ENCODE results near the gene PACC1. TPM values are rescaled to one million over a fixed set of nuclear protein-coding genes. Genes with fewer than 3 reads are reported as not detected.
"Not testable (repeated sequence)": the region's sequence is repeated elsewhere in the genome, so short reads cannot be mapped to it uniquely, and the experiment has no call there.

Gene PACC1
- total and polyA plus RNA-seq, 4 donors: 35.2 to 79.7 (median 60.8) TPM

DNA sequence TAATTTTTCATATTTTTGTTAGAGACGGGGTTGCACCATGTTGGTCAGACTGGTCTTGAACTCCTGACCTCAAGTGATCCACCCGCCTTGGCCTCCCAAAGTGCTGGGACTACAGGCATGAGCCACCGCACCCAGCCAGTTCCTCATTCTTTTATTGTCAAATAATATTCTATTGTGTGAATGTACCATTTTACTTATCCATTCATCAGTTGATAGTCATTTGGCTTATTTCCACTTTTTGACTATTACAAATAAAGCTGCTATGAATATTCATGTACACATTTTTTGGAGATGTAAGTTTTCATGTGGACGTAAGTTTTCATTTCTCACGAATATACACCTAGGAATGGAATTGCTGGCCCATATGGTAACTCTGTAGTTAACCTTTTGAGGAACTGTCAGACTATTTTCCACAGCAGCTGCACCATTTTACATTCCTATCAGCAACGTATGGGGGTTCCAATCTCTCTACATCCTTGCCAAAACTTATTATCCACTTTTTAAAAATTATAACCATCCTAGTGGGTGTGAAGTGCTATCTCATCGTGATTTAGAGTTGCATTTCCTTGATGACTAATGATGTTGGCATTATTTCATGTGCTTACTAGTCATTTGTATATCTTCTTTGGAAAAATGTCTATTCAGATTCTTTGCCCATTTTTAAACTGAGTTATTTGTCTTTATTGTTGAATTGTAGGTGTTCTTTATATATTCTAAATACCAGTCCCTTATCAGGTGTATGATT, 12.7 kb downstream of the PACC1 start:
- no peak for DNase-seq (ENCODE audit: low read depth in 4 of 6, low spot score in 6 of 6)
- peaks cover 2% of the 10 kb centered on the region for H3K9me3 ChIP-seq (ENCODE audit: control insufficient read depth, insufficient read depth, low read length)
- H3K27me3 ChIP-seq (ENCODE audit: control insufficient read depth, insufficient read depth, low read length): no peaks in the 10 kb centered on the region
- WGBS (ENCODE audit: insufficient coverage): 100% methylated on average over 1 of the region's 7 CpGs
- H3K4me1 ChIP-seq (ENCODE audit: control insufficient read depth, insufficient read depth, low read length): no peaks in the 10 kb centered on the region
- no peak overlapping the region for H3K27ac ChIP-seq (ENCODE audit: low read depth, low read length)
- H3K4me3 ChIP-seq (ENCODE audit: low read depth, low read length): no peak overlapping the region
- H3K36me3 ChIP-seq (ENCODE audit: control insufficient read depth, insufficient read depth, low read length): peaks cover 9% of the 10 kb centered on the region

DNA sequence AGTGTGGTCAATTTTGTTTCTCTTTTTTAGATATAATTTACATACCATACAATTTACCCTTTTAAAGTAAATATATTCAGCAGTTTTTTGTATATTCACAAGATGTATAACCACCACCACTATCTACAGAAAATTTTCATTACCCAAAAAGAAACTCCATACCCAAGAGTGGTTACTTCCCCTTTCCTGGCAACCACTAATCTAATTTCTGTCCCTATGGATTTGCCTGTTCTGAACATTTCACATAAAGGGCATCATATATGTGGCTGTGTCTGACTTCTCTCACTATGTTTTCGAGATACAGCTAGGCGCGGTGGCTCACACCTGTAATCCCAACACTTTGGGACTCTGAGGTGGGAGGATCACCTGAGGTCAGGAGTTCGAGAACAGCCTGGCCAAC, 13.6 kb downstream of the PACC1 start:
- no peaks in the 10 kb centered on the region for H3K4me1 ChIP-seq (ENCODE audit: control insufficient read depth, insufficient read depth, low read length)
- no CpG with 5 or more reads among the region's 4 CpGs for WGBS (ENCODE audit: insufficient coverage)
- no peaks in the 10 kb centered on the region for H3K36me3 ChIP-seq (ENCODE audit: control insufficient read depth, insufficient read depth, low read length)
- no peaks in the 10 kb centered on the region for H3K27me3 ChIP-seq (ENCODE audit: control insufficient read depth, insufficient read depth, low read length)
- peaks cover 5% of the 10 kb centered on the region for H3K9me3 ChIP-seq (ENCODE audit: control insufficient read depth, insufficient read depth, low read length)
- H3K4me3 ChIP-seq (ENCODE audit: low read depth, low read length): no peak overlapping the region
- no peak for DNase-seq (ENCODE audit: low read depth in 4 of 6, low spot score in 6 of 6)
- no peak overlapping the region for H3K27ac ChIP-seq (ENCODE audit: low read depth, low read length)

DNA sequence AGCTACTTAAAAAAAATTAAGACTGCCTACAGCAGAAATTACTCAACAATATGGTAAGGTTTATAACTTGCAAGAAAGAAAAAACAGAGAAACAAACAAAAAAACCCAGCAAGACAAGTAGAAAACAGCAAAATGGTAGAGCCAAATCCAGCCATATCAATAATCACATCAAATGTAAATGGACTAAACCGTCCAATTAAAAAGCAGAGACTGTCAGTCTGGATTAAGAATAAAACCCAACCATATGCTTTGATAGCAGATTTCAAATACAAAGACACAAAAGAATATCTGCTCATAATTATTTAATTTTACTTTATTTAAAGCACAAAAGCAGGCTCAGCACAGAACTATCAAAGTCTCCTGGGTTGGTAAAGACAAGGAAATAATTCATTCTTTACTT, 17.5 kb downstream of the PACC1 start:
- Histone ChIP-seq H3K4me3 (ENCODE audit: low read depth, low read length) (no peak overlapping the region), H3K36me3 (ENCODE audit: control insufficient read depth, insufficient read depth, low read length) (no peaks in the 10 kb centered on the region), H3K4me1 (ENCODE audit: control insufficient read depth, insufficient read depth, low read length) (no peaks in the 10 kb centered on the region), H3K27ac (ENCODE audit: low read depth, low read length) (no peak overlapping the region), H3K9me3 (ENCODE audit: control insufficient read depth, insufficient read depth, low read length) (peaks cover 7% of the 10 kb centered on the region), H3K27me3 (ENCODE audit: control insufficient read depth, insufficient read depth, low read length) (no peaks in the 10 kb centered on the region)
- DNase-seq (ENCODE audit: low read depth in 4 of 6, low spot score in 6 of 6): no peak
- WGBS (ENCODE audit: insufficient coverage): no CpG with 5 or more reads among the region's 1 CpG

DNA sequence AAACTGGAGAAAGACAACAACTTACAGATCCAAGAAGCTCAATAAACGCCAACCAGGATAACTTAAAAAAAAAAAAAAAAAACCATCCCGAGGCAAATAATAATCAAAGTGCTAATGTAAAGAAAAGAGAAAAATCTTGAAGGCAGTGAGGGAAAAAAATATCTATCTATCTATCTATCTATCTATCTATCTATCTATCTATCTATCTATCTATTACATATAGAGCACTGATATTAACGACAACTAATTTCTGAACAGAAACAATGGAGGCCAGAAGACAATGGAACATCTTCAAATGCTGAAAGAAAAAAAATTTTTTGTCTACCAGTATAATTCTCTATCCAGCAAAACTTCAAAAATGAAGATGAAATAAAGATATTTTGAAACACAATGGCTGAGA, 18.0 kb downstream of the PACC1 start:
- peaks cover 7% of the 10 kb centered on the region for H3K9me3 ChIP-seq (ENCODE audit: control insufficient read depth, insufficient read depth, low read length)
- no peaks in the 10 kb centered on the region for H3K27me3 ChIP-seq (ENCODE audit: control insufficient read depth, insufficient read depth, low read length)
- DNase-seq (ENCODE audit: low read depth in 4 of 6, low spot score in 6 of 6): no peak
- WGBS (ENCODE audit: insufficient coverage): no CpG with 5 or more reads among the region's 3 CpGs
- no peaks in the 10 kb centered on the region for H3K36me3 ChIP-seq (ENCODE audit: control insufficient read depth, insufficient read depth, low read length)
- H3K27ac ChIP-seq (ENCODE audit: low read depth, low read length): no peak overlapping the region
- no peaks in the 10 kb centered on the region for H3K4me1 ChIP-seq (ENCODE audit: control insufficient read depth, insufficient read depth, low read length)
- no peak overlapping the region for H3K4me3 ChIP-seq (ENCODE audit: low read depth, low read length)

DNA sequence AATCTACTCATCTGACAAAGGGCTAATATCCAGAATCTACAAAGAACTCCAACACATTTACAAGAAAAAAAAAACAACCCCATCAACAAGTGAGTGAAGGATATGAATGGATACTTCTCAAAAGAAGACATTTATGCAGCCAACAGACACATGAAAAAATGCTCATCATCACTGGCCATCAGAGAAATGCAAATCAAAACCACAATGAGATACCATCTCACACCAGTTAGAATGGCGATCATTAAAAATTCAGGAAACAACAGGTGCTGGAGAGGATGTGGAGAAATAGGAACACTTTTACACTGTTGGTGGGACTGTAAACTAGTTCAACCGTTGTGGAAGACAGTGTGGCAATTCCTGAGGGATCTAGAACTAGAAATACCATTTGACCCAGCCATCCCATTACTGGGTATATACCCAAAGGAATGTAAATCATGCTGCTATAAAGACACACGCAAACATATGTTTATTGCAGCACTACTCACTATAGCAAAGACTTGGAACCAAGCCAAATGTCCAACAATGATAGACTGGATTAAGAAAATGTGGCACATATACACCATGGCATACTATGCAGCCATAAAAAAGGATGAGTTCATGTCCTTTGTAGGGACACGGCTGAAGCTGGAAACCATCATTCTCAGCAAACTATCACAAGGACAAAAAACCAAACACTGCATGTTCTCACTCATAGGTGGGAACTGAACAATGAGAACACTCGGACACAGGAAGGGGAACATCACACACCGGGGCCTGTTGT, 18.8 kb downstream of the PACC1 start:
- H3K9me3 ChIP-seq (ENCODE audit: control insufficient read depth, insufficient read depth, low read length); H3K4me1 ChIP-seq (ENCODE audit: control insufficient read depth, insufficient read depth, low read length); H3K27ac ChIP-seq (ENCODE audit: low read depth, low read length); H3K27me3 ChIP-seq (ENCODE audit: control insufficient read depth, insufficient read depth, low read length); H3K36me3 ChIP-seq (ENCODE audit: control insufficient read depth, insufficient read depth, low read length); H3K4me3 ChIP-seq (ENCODE audit: low read depth, low read length); DNase-seq (ENCODE audit: low read depth in 4 of 6, low spot score in 6 of 6): not testable (repeated sequence)
- WGBS (ENCODE audit: insufficient coverage): no CpG with 5 or more reads among the region's 6 CpGs

DNA sequence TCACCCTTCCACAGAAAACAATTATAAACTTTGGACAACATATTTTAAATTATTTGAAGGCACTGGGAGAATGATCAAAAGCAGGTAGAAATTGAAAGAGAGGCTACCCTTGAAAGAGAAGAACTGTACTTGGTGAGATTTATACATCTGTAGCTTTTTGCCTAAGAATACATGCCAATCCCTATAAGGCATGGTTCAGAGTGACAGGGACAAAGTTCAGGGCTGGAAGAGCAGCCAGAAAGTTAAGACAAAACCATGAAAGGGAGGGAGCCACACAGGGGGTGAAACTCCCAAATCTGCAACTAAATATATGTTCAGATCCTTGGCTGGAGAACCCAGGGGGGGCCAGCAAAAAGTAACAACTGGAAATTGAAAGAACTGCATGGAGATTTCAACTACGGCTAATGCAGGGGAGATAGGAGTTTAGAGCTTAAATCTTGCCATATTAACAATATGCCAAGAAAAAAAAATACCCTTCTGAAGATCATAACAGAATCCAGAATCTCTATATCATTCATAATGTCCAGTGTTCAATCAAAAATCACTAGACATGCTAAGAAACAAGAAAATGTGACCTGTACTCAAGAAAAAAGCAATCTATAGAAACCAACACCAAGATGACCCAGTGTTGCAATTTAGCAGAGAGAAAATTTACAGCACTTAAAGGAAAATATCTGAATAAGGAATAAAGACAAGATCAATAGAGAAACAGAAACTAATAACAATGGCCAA, 25.5 kb downstream of the PACC1 start:
- no peak overlapping the region for H3K27ac ChIP-seq (ENCODE audit: low read depth, low read length)
- no peak for DNase-seq (ENCODE audit: low read depth in 4 of 6, low spot score in 6 of 6)
- no CpG with 5 or more reads among the region's 1 CpG for WGBS (ENCODE audit: insufficient coverage)

DNA sequence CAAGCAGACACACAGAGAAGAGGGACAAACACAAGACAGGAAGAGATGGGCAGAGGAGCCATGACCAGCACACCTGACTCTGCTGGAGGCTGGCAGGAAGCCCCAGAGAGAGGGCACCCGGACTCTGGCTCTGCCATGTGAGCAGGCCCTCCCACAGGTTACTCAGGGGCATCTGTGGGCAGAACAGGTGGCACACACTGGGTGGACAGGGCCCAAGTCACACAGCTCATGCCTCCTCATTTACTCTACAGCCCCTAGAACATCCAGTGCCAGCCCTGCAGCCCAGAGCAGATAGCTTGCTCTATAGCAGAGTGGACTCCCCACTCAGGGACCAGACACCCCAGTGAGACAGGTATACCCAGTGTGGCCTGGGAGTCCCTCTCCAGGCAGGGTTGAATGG, 28.7 kb downstream of the PACC1 start:
- Histone ChIP-seq H3K27me3 (ENCODE audit: control insufficient read depth, insufficient read depth, low read length) (no peaks in the 10 kb centered on the region), H3K4me3 (ENCODE audit: low read depth, low read length) (no peak overlapping the region), H3K4me1 (ENCODE audit: control insufficient read depth, insufficient read depth, low read length) (no peaks in the 10 kb centered on the region), H3K9me3 (ENCODE audit: control insufficient read depth, insufficient read depth, low read length) (peaks cover 1% of the 10 kb centered on the region), H3K36me3 (ENCODE audit: control insufficient read depth, insufficient read depth, low read length) (peaks cover 39% of the 10 kb centered on the region), H3K27ac (ENCODE audit: low read depth, low read length) (no peak overlapping the region)
- DNase-seq (ENCODE audit: low read depth in 4 of 6, low spot score in 6 of 6): no peak
- whole genome bisulfite sequencing (ENCODE audit: insufficient coverage): 100% methylated on average over 1 of the region's 1 CpG

More for the DNA sequence above, 25.5 kb downstream of the PACC1 start:
- Histone ChIP-seq H3K27me3 (ENCODE audit: control insufficient read depth, insufficient read depth, low read length) (no peaks in the 10 kb centered on the region), H3K9me3 (ENCODE audit: control insufficient read depth, insufficient read depth, low read length) (peaks cover 2% of the 10 kb centered on the region), H3K4me1 (ENCODE audit: control insufficient read depth, insufficient read depth, low read length) (no peaks in the 10 kb centered on the region), H3K36me3 (ENCODE audit: control insufficient read depth, insufficient read depth, low read length) (peaks cover 30% of the 10 kb centered on the region), H3K4me3 (ENCODE audit: low read depth, low read length) (no peak overlapping the region)

DNA sequence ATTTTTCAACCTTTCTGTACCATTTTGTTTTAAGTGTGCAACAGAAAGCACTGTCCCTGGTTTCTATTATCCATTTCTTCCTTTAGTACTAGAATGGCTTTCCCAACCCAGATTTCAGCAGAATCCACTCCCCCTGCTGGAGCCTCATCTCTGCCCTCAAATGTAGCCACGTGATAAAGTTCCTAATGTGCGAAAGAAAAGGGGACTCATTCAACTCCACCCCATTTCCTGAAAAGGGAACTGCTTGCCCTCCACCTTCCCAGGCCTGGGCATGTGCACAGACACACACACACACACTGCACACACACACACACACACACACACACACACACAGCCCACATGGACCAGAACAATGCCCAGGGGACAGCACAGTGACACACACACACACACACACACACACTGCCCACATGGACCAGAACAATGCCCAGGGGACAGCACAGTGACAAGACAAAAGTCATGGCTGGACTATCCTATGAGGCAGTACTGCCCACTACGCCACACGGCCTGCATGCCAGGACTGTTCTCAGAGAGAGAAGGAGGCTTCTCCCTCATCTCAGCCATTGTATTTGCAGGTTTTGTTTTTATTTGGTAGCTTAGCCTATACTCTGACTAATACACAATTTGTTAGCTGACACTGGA, 33.2 kb downstream of the PACC1 start:
- Histone ChIP-seq H3K9me3 (ENCODE audit: control insufficient read depth, insufficient read depth, low read length) (no peaks in the 10 kb centered on the region), H3K36me3 (ENCODE audit: control insufficient read depth, insufficient read depth, low read length) (peaks cover 53% of the 10 kb centered on the region), H3K4me1 (ENCODE audit: control insufficient read depth, insufficient read depth, low read length) (no peaks in the 10 kb centered on the region), H3K4me3 (ENCODE audit: low read depth, low read length) (no peak overlapping the region), H3K27ac (ENCODE audit: low read depth, low read length) (no peak overlapping the region), H3K27me3 (ENCODE audit: control insufficient read depth, insufficient read depth, low read length) (no peaks in the 10 kb centered on the region)
- 100% methylated on average over 4 of the region's 4 CpGs for WGBS (ENCODE audit: insufficient coverage)
- no peak for DNase-seq (ENCODE audit: low read depth in 4 of 6, low spot score in 6 of 6)

DNA sequence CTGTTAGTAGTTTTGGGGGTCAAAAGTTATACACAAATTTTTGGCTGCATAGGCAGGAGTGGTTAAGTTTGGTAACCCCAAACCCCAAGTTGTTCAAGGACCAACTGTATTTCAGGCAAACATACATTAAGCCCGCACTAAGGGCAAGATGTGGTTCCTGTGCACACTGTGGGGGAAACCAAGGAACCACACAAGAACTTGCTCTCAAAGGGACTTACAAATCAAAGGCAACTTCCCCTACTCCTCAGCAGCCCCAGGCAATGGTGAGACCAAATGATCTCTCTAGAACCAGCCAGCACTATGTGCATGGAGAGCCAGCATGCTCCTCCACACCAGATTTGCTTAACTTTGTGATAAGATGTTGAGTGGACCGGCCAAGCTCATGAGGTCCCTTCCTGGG, 35.3 kb downstream of the PACC1 start:
- H3K4me1 ChIP-seq (ENCODE audit: control insufficient read depth, insufficient read depth, low read length): no peaks in the 10 kb centered on the region
- DNase-seq (ENCODE audit: low read depth in 4 of 6, low spot score in 6 of 6): no peak
- WGBS (ENCODE audit: insufficient coverage): 90% methylated on average over 1 of the region's 2 CpGs
- H3K36me3 ChIP-seq (ENCODE audit: control insufficient read depth, insufficient read depth, low read length): peaks cover 34% of the 10 kb centered on the region
- no peaks in the 10 kb centered on the region for H3K9me3 ChIP-seq (ENCODE audit: control insufficient read depth, insufficient read depth, low read length)
- no peaks in the 10 kb centered on the region for H3K27me3 ChIP-seq (ENCODE audit: control insufficient read depth, insufficient read depth, low read length)
- no peak overlapping the region for H3K27ac ChIP-seq (ENCODE audit: low read depth, low read length)
- H3K4me3 ChIP-seq (ENCODE audit: low read depth, low read length): no peak overlapping the region

Measured in spinal cord (tissue), 10 donors.